AG08395 (cell line): ENCODE measurements around the gene AGA.

Source experiments
- DNase-seq: peaks from one replicate; pipeline ENCODE4 v3.0.0; 2012; ENCODE audit warnings: mixed read lengths, low spot score

The AGA gene

GRCh38 chr4:177386278-177386815 is 55.9 kb downstream of the AGA start:
- no peak for DNase-seq

- no peak for DNase-seq
These were observed 56.5 kb downstream of the AGA start for GRCh38 chr4:177385576-177386277.

- DNase-seq, result no peak
These were observed 57.3 kb downstream of the AGA start for GRCh38 chr4:177384856-177385397.

GRCh38 chr4:177381762-177382310 is 60.4 kb downstream of the AGA start:
- no peak for DNase-seq
